ENCODE results near the gene ALDH1A3.
"Not testable (repeated sequence)": the region's sequence is repeated elsewhere in the genome, so short reads cannot be mapped to it uniquely, and the experiment has no call there.

The ALDH1A3 gene

DNA sequence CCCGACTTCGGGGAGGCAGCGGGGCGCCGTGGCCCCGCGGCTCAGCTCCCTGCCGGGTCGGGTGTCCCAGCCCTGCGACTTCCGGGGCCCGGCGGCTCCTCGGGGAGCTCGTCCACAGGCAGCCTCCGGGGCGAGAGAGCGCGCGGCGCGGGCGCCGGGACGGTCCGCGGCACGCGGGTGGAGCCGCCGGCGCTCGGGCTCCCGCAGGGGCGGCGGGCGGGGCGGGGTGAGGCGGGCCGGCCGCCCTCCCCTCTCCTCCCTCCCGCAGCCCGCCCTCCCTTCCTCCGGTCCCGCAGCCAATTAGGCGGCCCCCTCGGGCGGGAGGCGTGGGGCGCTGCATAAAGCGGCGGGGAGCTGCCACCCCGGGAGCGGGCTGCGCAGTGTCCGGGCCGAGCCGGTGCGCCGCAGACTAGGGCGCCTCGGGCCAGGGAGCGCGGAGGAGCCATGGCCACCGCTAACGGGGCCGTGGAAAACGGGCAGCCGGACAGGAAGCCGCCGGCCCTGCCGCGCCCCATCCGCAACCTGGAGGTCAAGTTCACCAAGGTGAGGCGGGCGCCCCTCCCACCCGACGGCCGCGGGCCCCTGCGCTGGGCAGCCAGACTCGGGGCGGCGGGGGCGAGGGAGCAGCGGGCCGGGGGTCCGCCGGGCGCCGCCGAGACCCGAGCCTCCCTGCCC is at the start of gene ALDH1A3:
Gene ALDH1A3 (plus strand): TSS at position 368 of the 675 bp plus-strand sequence. CDS start 77 bp downstream, at position 445.
- peak; percentile 24 for DNase-seq

DNA sequence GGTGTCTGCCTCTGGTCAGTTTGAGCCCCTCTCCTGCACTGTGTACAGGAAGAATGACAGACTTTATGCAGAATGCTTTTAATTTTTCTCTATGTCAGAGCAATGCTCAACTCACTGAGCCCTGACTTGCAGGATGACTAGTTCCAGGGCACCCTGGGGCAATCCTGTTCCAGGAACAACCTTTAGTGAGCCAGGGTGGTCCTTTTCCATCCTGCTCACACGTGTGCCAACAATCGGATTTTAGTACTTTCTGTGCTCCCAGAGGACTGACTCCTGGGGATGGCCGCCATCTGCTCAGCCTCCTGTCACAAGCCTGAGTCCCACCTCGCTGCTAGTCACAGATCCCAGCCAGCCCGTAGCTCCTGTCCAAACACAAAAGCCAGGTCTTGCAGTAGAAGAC is 48.2 kb upstream of the ALDH1A3 start:
- no peak for DNase-seq

DNA sequence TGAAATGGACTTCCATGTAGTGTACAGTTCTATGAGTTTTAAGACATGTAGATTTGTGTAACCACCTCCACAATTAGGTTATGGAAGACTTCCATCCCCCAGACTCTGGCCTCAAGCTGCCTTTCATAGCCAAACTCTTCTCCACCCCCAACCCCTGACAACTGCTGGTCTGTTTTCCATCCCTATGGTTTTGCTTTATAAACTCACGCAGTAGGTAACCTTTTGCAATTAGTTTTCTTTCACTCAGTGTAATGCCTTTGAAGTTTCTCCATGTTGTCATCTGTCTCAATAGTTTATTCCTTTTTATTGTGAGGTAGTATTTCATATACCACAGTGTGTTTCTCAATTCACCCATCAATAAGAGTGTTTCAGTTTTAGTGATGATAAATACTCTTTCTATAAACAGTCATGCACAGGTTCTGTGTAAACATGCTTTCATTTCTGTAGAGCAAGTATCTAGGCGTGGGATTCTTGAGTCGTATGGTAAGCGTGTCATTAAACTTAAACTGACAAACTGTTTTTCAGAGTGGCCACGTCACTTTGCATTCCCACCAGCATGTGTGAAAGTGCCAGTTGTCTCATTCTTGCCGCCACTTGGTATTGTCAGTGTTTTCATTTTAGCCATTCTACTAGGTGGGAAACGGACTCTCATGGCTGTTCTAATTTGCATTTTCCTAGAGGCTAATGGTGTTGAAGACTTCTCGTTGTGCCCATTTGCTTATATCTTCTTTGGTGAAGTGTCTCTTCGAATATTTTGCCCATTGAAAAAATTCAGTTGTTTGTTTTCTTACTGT is 47.3 kb upstream of the ALDH1A3 start:
- DNase-seq, result no peak

DNA sequence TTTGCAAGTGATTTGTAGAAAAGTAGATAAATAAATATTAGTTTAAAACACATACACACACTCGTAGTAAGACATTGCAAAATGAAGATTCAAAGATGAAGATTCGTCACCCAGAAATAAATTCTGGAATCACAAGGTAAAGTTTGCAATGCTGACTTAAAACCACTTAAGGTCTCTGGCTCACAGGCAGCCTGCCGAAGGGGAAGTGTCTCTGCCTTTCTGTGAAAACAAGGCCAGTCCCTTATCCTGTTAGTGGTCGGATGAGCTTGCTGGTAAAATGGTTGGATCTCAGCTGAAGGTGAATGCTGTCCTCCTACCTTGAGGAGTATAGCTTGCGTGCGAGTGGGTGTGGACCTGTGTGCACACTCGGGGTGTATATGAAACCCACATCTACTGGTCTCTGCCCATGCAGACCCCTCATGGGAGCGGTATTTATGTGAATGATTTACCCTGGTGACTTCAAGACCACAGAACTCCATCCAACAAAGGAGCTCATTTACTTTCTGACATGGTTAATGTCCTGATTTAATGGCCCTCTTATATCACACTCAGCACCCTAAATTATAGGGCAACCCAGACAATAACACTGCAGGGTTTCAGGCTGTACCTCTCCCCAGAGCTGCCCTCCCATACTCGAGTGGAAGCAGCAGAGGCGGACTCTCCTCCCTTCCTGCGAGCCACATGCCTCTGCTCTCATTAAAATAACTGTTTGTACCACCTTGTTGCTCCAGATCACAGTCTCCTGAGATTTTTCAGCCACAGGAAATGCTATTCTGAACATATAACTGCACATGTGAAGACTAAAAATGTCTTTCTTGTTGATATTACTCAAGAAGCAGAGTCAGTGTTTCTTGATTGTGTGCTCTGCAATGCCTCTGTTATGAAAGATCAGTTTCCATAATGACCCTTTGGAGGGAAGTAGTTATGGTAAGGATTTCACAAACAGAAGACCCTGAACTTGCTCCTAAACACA is 45.9 kb upstream of the ALDH1A3 start:
- peak; percentile 52 for DNase-seq

DNA sequence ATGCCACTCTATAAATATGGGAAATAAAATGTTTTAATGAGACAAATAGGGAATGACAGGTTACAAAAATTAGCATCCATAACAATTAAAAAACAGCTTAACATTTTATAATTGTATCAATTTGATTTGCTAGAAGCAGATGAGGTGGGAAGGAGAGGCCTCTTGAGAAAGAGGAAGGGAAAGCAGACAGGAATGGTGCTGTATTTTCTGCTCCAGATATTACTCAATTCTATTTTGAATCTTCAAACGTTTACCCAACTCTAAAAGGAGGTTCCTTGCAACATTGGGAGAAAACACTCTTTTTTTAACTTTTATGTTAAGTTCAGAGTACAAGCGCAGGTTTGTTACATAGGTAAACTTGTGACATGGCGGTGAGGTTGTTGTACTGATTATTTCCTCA is 44.9 kb upstream of the ALDH1A3 start:
- peak; percentile 61 for DNase-seq

DNA sequence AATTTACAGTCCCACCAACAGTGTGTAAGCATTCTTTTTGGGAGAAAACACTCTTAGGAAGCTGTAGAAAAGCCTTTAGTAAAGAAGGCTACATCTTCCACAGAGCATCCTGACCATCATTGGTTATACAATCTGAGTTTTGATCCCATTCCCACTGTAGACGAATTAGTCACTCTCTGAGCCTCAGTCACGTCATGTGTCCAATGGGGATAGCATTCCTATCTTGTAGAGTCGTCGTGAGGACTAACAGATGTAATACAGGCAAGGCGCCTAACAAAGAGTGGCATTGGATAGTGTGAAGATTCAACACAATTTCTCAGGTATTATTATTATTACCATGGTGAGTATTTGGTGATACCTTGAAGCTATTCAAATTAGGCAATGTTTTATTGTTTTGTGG is 44.0 kb upstream of the ALDH1A3 start:
- DNase-seq, result no peak

DNA sequence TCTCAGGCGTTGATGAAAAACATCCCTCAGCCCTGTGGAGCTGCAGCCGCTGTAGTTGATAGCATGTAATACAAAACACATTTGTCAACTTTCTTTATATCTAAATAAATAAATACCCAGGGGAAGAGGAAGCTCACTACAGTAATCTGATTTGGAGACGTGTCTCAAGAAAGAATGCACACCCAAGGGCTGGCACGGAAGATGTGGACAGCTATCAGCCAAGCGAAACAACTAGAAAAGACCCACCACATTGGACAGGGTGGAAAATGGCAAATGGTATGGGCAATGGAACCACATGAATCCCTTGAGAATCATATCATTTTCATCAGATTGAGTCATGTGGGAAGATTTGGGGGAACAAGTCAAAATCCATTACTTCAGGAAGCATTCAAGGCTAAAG is 43.1 kb upstream of the ALDH1A3 start:
- no peak for DNase-seq

DNA sequence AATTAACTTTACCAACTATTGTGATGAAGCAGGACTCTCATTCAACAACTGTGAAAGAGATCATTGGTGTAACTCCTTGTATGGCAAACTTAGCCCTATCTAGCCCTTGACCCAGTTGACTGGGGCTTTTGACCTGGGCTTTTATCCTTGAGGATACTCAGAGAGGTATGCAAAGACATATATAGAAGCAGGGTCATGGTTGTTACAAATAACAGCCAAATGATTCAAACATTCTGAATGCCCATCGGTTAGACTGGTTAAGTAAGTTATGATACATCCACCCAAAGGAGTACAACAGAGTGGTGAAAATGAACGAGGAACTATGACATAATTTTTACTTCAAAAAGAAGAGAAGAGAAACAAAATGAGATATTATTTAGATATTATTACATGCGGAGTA is 38.2 kb upstream of the ALDH1A3 start:
- no peak for DNase-seq

DNA sequence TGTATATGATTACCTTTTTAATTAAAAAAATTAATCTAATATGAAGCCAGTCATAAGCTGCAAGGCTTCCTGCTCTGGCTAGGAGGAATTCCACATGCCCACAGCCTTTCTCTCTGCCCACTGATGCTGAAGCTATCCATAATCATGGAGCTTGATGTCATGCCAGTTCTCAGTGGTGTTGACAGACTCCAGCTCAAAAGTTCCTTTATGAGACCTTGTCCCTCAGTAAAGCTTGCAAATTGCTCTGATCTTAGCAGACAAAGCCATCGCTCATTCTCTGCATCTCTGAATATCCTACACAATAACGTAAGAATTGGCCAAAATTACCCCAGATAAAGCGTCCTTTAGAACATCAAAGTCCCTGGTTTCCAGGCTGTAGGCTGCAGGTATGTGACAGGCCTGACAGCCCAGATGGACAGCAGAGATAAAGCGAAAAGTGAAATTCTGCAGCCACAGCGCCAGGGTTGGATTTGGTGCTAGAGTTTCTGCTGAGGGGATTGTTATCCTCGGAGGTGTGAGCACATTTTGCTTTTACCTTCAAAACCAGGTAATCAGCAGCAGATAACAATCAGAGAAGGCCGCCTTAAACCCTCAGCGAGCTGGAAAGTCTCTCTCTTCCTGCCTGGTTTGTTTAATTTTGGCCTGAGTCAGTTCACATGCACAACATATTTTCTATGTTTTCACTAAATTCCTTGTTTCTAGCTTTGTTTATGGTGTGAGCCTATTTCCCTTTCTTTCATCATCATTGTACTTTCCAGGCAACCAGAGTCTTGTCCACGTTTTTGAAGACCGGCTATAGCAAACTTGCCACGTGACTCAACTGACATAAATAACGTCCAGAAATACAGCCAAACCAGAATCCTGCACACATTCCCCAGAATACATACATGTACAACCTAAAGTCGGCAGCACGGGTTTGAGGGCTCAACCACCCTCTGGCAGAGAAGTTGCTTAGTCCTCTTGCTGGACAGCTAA is 36.6 kb upstream of the ALDH1A3 start:
- no peak for DNase-seq

DNA sequence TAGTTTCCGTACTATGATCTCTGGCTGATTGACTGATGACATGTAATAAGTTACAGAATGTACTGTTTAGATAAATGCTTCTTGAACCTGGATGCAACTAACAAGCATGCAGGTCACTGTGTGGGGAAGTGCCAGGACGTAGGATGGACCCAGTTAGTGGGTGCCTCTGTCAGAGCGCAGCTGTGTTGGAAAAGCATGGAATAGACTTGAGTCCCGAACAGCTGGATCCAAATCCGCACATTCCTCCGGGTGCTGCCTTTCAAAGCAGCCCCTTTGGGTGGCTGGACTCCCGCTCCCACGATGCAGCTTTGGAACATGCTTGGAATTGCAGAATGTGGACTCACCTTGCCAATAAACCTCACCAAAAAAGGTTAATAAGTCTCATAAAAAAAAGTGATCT is 35.5 kb upstream of the ALDH1A3 start:
- DNase-seq, result no peak

DNA sequence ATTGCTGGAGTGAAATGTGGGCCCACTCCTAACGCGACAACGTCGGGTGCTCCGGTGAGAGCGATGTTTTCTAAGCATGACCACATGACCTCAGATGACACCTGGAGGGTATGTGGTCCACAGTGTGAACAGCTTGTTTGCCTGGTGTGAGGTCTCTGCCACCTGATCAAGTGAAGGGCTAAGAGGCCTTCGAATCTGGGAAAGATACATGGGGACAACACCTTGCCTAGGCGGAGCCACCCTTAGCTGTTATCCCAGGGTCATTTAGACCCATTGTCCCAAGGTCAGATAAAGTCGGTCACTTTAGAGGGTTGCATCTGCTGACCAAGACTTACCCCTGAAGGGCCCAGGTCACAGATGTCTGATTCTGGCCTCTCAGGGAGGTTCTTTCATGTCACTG is 34.9 kb upstream of the ALDH1A3 start:
- DNase-seq, result no peak

DNA sequence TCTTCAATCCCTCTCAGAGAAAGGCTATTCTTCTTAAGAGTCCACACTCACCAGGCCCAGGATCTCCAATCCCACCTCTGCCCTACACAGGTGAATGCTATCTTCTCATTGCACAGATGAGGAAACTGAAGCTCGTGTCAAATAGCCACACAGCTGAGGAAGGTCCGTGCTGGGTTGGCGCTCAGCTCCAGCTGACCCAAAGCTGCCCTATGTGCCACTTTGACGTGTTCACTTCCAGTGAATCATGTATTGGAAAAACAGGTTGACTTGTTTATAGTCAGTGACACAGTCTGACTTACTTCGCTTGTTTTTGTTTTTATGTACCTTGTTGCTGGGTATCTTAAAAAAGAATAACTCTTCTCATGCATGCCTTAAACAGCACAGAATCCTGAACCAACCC is 32.4 kb upstream of the ALDH1A3 start:
- DNase-seq, result no peak

DNA sequence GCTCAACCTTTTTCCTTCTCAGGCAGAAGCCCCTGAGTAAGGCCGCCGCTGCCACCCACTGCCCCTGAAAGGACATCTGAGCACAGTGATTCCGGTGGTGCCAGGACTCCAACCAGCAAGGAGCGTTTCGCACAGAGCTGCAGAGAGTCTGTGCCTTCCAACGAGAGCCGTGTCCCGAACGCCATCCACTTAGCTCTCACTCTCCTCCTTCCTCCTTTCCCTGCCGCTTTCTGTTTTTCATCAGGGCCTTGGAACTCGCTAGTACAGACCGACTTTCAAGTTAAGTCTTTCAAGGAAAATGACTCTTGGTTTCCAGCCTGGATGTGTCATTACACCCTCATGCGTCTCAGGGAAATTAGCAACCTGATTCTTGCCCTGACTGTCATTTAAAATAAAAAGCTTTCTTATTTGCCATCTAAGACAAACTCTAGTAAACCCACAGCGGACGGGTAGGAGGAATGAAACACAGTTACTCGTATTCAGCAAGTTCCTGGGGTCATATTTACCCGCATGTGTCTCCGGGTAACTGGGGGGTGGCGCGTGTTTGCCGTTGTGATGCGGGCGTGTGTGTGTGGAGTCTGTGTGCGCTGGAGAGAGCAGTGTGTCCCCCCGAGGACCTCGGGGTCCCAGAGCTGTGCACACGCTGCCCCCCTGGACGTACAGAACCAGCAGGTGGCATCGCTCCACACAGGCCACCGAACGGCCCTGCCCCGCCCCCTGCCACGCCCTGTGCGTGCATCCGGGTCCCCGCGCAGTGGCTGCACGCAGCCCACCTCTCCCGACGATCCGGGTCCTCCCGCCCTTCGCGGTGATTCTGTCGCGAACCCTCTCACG is 30.4 kb upstream of the ALDH1A3 start:
- DNase-seq, result peak; percentile 40

DNA sequence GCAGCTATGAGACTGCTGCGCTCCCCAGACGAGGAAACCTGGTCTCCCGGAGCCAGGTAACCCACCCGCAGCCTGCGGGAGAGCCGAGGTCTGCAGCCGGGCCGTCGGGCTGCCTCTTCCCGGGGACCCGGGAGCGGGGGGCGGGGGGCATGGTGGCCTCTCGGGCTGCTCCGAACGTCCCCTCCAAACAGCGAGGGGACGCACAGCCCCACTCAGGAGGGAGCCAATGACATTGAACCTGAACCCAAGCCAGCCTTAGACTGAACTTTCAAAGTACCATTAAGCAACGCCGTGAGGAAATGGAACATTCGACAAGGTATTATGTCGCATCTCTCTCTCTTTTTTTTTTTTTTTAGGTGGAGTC is 29.8 kb upstream of the ALDH1A3 start:
- no peak for DNase-seq

DNA sequence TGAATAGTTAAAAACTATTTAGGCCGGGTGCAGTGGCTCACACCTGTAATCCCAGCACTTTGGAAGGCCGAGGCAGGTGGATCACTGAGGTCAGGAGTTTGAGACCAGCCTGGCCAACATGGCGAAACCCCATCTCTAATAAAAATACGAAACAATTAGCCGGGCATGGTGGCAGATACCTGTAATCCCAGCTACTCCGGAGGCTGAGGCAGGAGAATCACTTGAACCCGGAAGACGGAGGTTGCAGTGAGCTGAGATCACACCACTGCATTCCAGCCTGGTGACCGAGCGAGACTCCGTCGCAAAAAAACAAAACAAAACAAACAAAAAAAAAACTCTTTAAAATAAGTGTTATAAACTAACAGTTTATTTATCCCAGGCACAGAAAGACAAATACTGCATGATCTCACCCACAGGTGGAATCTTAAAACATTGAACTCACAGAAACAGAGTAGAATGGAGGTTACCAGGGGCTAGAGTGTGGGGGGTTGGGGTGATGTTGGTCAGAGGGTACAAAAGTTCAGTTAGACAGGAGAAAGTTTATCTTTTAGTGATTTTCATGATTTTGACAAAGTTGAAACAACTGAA is 28.1 kb upstream of the ALDH1A3 start:
- DNase-seq, result not testable (repeated sequence)

DNA sequence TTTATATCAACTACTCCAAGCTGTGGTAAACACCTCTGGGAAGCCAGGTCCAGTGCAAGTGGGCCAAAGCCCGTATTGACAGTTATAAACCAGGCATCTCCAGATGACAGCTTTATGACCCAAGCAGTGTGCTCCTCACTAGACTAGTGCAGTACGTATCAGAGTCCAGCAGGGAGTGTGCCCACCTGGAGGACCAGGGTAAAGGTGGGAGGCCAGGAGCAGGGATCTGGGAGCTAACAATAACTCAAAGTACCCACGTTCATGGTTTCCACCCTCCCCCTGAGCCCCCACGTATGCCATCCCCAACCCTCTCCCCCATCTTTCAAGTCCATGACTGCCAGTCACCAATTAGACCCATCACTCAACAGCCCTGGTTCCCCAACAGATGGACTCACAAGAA is 27.0 kb upstream of the ALDH1A3 start:
- DNase-seq, result no peak

DNA sequence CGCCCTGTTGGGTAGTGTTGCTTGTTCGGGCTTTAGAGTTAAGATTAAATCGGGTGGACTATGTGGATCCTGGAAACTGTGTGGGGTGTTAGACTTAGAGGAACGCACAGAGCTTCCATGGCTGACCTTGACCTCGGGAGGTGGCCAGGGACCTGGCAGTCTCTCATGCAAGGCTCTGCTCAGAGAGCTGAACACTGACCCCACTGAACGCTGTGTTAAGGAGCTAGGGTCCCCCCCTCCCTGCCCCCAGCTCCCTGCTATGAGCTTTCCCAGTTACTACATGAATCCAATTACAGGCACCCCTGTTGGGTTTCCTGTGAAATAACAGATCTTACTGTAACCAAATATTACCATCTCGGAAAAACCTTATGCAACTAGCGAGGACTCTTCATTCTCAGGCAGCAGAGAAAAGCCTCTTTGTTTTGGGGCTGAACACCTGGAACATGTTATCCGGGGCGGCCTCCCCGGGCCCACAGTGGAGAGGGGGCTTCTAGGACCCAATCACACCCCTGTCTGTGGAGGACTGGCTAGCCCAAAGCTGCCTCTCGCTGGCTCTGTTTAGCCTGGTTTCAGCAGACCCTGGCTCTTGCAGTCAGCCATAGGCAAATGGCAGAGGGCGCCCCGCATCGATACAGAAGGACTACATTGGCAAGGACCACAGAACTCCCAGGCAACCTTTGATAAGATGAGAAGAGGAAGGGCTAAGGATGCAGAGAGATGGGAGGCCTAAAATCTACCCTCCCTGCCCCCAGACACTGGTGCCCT is 25.8 kb upstream of the ALDH1A3 start:
- no peak for DNase-seq

DNA sequence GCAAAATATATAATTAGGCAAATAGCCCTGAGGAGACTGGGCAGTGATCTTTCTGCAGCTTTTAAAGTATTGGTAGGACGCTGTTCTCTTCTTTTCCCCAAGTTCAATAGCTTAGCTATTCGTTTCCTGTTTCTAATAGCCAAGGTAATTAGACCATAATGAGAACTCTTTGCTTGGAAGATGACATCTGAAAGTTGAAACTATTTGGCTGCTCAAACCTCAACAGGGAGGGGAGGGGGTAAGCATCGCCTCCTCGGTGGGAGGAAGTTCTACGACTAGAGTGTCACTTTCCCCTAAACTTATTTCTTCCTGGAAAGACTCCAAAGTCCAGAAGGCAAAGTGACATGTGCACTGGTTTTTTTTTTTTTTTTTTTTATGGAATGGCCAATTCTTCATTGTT is 22.8 kb upstream of the ALDH1A3 start:
- DNase-seq, result no peak

DNA sequence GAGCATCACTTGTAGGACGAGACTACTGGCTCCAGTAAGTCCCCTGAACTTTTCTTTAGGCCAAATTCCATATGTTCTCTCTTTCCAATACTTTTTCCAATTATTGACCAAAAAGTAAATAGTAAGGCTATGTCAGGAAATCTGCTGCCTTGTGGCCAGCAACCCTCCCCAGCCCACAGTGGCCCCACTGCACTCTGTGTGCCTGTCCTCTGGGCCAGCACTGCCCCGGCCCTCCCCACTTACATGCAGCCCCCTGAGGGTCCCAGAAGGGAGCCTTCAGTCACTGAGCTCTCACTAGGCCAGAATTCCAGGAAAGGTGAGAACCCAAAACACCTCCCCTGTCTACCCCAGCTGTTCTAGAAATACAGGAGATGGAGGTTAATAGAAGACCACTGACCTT is 21.3 kb upstream of the ALDH1A3 start:
- DNase-seq, result no peak

Measured in suppressor macrophage treated with lipopolysaccharide for 4 hours (primary cell).